ENCODE measurements around the gene OTC.

Gene OTC

GRCh38 chrX:38437093-38437492 is 84.7 kb downstream of the OTC start:
- no peak overlapping the region for H3K23ac ChIP-seq (ENCODE audit: low read depth, low read length, poor library complexity)
- H3K9me3 ChIP-seq (replicated peaks in 1 of 2; ENCODE audit: control insufficient read depth in 2 of 2, insufficient read depth in 1 of 2, low read depth in 1 of 2, low read length in 2 of 2), result no peaks in the 10 kb centered on the region
- no peak overlapping the region for H2BK15ac ChIP-seq (ENCODE audit: low read length)
- no peak overlapping the region for H3K18ac ChIP-seq (ENCODE audit: low read length)
- no peak overlapping the region for H3K14ac ChIP-seq (ENCODE audit: low read length)
- no peak overlapping the region for H3K4ac ChIP-seq (ENCODE audit: low read length)
- H3K9ac ChIP-seq (ENCODE audit: low read depth, low read length, poor library complexity), result no peak overlapping the region
- H3K79me1 ChIP-seq (ENCODE audit: low read depth, low read length), result no peaks in the 10 kb centered on the region
- H2AK5ac ChIP-seq (ENCODE audit: low read depth, low read length), result no peak overlapping the region
- H2AFZ ChIP-seq (ENCODE audit: low read length), result no peak overlapping the region
- no peak for DNase-seq (ENCODE audit: low spot score)
- no peaks in the 10 kb centered on the region for H3K36me3 ChIP-seq (replicated peaks in 1 of 2; ENCODE audit: control insufficient read depth in 2 of 2, insufficient read depth in 2 of 2, low read length in 2 of 2)
- no peak overlapping the region for H2BK120ac ChIP-seq (ENCODE audit: low read depth, low read length)
- H3K4me2 ChIP-seq (ENCODE audit: insufficient read depth, low read length, poor library complexity, severe bottlenecking), result no peak overlapping the region
- no peak overlapping the region for H3K4me3 ChIP-seq (ENCODE audit: low read length in 2 of 2)
- H4K8ac ChIP-seq (ENCODE audit: low read depth, low read length), result no peak overlapping the region
- H3K27me3 ChIP-seq (ENCODE audit: control insufficient read depth in 3 of 3, insufficient read depth in 3 of 3, low read depth in 1 of 3, low read length in 3 of 3), result peaks cover 0 to 5% (median 0%) of the 10 kb centered on the region in 3 experiments
- no peak overlapping the region for H2BK5ac ChIP-seq (ENCODE audit: low read length)
- no CpG with 5 or more reads among the region's 2 CpGs for WGBS, 2 donors (ENCODE audit: extremely low coverage in 2 of 2, insufficient read length in 2 of 2, insufficient replicate concordance in 1 of 2)
- H3K4me1 ChIP-seq (ENCODE audit: control insufficient read depth in 2 of 2, insufficient read depth in 1 of 2, low read depth in 1 of 2, low read length in 2 of 2), result peaks cover 0 to 1% of the 10 kb centered on the region in 2 donors
- H2BK12ac ChIP-seq (ENCODE audit: low read length), result no peak overlapping the region
- H4K91ac ChIP-seq (ENCODE audit: low read depth, low read length, poor library complexity), result no peak overlapping the region
- no peak overlapping the region for H3K27ac ChIP-seq (replicated peaks; ENCODE audit: low read length)

- no peak overlapping the region for H3K4me3 ChIP-seq (ENCODE audit: low read length in 2 of 2)
- no peak overlapping the region for H4K91ac ChIP-seq (ENCODE audit: low read depth, low read length, poor library complexity)
- no peaks in the 10 kb centered on the region for H3K79me1 ChIP-seq (ENCODE audit: low read depth, low read length)
- peaks cover 0 to 5% (median 0%) of the 10 kb centered on the region in 3 experiments for H3K27me3 ChIP-seq (ENCODE audit: control insufficient read depth in 3 of 3, insufficient read depth in 3 of 3, low read depth in 1 of 3, low read length in 3 of 3)
- H4K8ac ChIP-seq (ENCODE audit: low read depth, low read length), result no peak overlapping the region
- no peak overlapping the region for H3K14ac ChIP-seq (ENCODE audit: low read length)
- H2BK12ac ChIP-seq (ENCODE audit: low read length), result no peak overlapping the region
- no peaks in the 10 kb centered on the region for H3K9me3 ChIP-seq (replicated peaks in 1 of 2; ENCODE audit: control insufficient read depth in 2 of 2, insufficient read depth in 1 of 2, low read depth in 1 of 2, low read length in 2 of 2)
- H3K27ac ChIP-seq (replicated peaks; ENCODE audit: low read length), result no peak overlapping the region
- no peaks in the 10 kb centered on the region for H3K36me3 ChIP-seq (replicated peaks in 1 of 2; ENCODE audit: control insufficient read depth in 2 of 2, insufficient read depth in 2 of 2, low read length in 2 of 2)
- no peak overlapping the region for H3K4ac ChIP-seq (ENCODE audit: low read length)
- H2AK5ac ChIP-seq (ENCODE audit: low read depth, low read length), result no peak overlapping the region
- H2BK5ac ChIP-seq (ENCODE audit: low read length), result no peak overlapping the region
- H3K4me2 ChIP-seq (ENCODE audit: insufficient read depth, low read length, poor library complexity, severe bottlenecking), result no peak overlapping the region
- no peak overlapping the region for H2AFZ ChIP-seq (ENCODE audit: low read length)
- no peak for DNase-seq (ENCODE audit: low spot score)
- peaks cover 0 to 1% of the 10 kb centered on the region in 2 donors for H3K4me1 ChIP-seq (ENCODE audit: control insufficient read depth in 2 of 2, insufficient read depth in 1 of 2, low read depth in 1 of 2, low read length in 2 of 2)
- H3K18ac ChIP-seq (ENCODE audit: low read length), result no peak overlapping the region
- no peak overlapping the region for H2BK120ac ChIP-seq (ENCODE audit: low read depth, low read length)
- H3K9ac ChIP-seq (ENCODE audit: low read depth, low read length, poor library complexity), result no peak overlapping the region
- H3K23ac ChIP-seq (ENCODE audit: low read depth, low read length, poor library complexity), result no peak overlapping the region
- no peak overlapping the region for H2BK15ac ChIP-seq (ENCODE audit: low read length)
- WGBS, 2 donors (ENCODE audit: extremely low coverage in 2 of 2, insufficient read length in 2 of 2, insufficient replicate concordance in 1 of 2), result no CpG with 5 or more reads among the region's 5 CpGs
Observed at GRCh38 chrX:38438321-38438720, 85.9 kb downstream of the OTC start.

- no peak overlapping the region for H2AK5ac ChIP-seq (ENCODE audit: low read depth, low read length)
- H3K23ac ChIP-seq (ENCODE audit: low read depth, low read length, poor library complexity), result no peak overlapping the region
- H4K91ac ChIP-seq (ENCODE audit: low read depth, low read length, poor library complexity), result no peak overlapping the region
- H3K9ac ChIP-seq (ENCODE audit: low read depth, low read length, poor library complexity), result no peak overlapping the region
- no peak overlapping the region for H3K18ac ChIP-seq (ENCODE audit: low read length)
- no peaks in the 10 kb centered on the region for H3K79me1 ChIP-seq (ENCODE audit: low read depth, low read length)
- H3K4me2 ChIP-seq (ENCODE audit: insufficient read depth, low read length, poor library complexity, severe bottlenecking), result no peak overlapping the region
- no peak overlapping the region for H3K14ac ChIP-seq (ENCODE audit: low read length)
- H2BK120ac ChIP-seq (ENCODE audit: low read depth, low read length), result no peak overlapping the region
- DNase-seq (ENCODE audit: low spot score), result no peak
- no peak overlapping the region for H3K4me3 ChIP-seq (ENCODE audit: low read length in 2 of 2)
- no peaks in the 10 kb centered on the region for H3K4me1 ChIP-seq (ENCODE audit: control insufficient read depth in 2 of 2, insufficient read depth in 1 of 2, low read depth in 1 of 2, low read length in 2 of 2)
- no peaks in the 10 kb centered on the region for H3K27me3 ChIP-seq (ENCODE audit: control insufficient read depth in 3 of 3, insufficient read depth in 3 of 3, low read depth in 1 of 3, low read length in 3 of 3)
- H3K4ac ChIP-seq (ENCODE audit: low read length), result no peak overlapping the region
- H2AFZ ChIP-seq (ENCODE audit: low read length), result no peak overlapping the region
- H2BK5ac ChIP-seq (ENCODE audit: low read length), result no peak overlapping the region
- no peak overlapping the region for H3K27ac ChIP-seq (replicated peaks; ENCODE audit: low read length)
- no peak overlapping the region for H2BK15ac ChIP-seq (ENCODE audit: low read length)
- no peak overlapping the region for H2BK12ac ChIP-seq (ENCODE audit: low read length)
- no peaks in the 10 kb centered on the region for H3K9me3 ChIP-seq (replicated peaks in 1 of 2; ENCODE audit: control insufficient read depth in 2 of 2, insufficient read depth in 1 of 2, low read depth in 1 of 2, low read length in 2 of 2)
- no peaks in the 10 kb centered on the region for H3K36me3 ChIP-seq (replicated peaks in 1 of 2; ENCODE audit: control insufficient read depth in 2 of 2, insufficient read depth in 2 of 2, low read length in 2 of 2)
- no peak overlapping the region for H4K8ac ChIP-seq (ENCODE audit: low read depth, low read length)
Observed at GRCh38 chrX:38452603-38453002, 100.2 kb downstream of the OTC start.

GRCh38 chrX:38458071-38458470 is 105.7 kb downstream of the OTC start:
- Histone ChIP-seq H3K23ac (ENCODE audit: low read depth, low read length, poor library complexity) (no peak overlapping the region), H3K4me3 (ENCODE audit: low read length in 2 of 2) (no peak overlapping the region), H3K9ac (ENCODE audit: low read depth, low read length, poor library complexity) (no peak overlapping the region), H2AK5ac (ENCODE audit: low read depth, low read length) (no peak overlapping the region), H2BK120ac (ENCODE audit: low read depth, low read length) (no peak overlapping the region), H4K8ac (ENCODE audit: low read depth, low read length) (no peak overlapping the region), H3K4ac (ENCODE audit: low read length) (no peak overlapping the region), H3K4me1 (ENCODE audit: control insufficient read depth in 2 of 2, insufficient read depth in 1 of 2, low read depth in 1 of 2, low read length in 2 of 2) (no peaks in the 10 kb centered on the region), H3K27me3 (ENCODE audit: control insufficient read depth in 3 of 3, insufficient read depth in 3 of 3, low read depth in 1 of 3, low read length in 3 of 3) (no peaks in the 10 kb centered on the region), H2BK12ac (ENCODE audit: low read length) (no peak overlapping the region), H4K91ac (ENCODE audit: low read depth, low read length, poor library complexity) (no peak overlapping the region), H2BK15ac (ENCODE audit: low read length) (no peak overlapping the region), H3K4me2 (ENCODE audit: insufficient read depth, low read length, poor library complexity, severe bottlenecking) (no peak overlapping the region), H3K79me1 (ENCODE audit: low read depth, low read length) (no peaks in the 10 kb centered on the region), H2BK5ac (ENCODE audit: low read length) (no peak overlapping the region), H3K9me3 (replicated peaks in 1 of 2; ENCODE audit: control insufficient read depth in 2 of 2, insufficient read depth in 1 of 2, low read depth in 1 of 2, low read length in 2 of 2) (peaks cover 0 to 2% of the 10 kb centered on the region in 2 donors), H3K18ac (ENCODE audit: low read length) (no peak overlapping the region), H2AFZ (ENCODE audit: low read length) (no peak overlapping the region), H3K36me3 (replicated peaks in 1 of 2; ENCODE audit: control insufficient read depth in 2 of 2, insufficient read depth in 2 of 2, low read length in 2 of 2) (no peaks in the 10 kb centered on the region), H3K27ac (replicated peaks; ENCODE audit: low read length) (no peak overlapping the region), H3K14ac (ENCODE audit: low read length) (no peak overlapping the region)
- WGBS, 2 donors (ENCODE audit: extremely low coverage in 2 of 2, insufficient read length in 2 of 2, insufficient replicate concordance in 1 of 2), result no CpG with 5 or more reads among the region's 1 CpG
- no peak for DNase-seq (ENCODE audit: low spot score)

Data from neuronal stem cell (in vitro differentiated cells).